ENCODE data around the gene CHGA.
A peak's percentile ranks its signal among the peaks of the same experiment; 100 is the strongest.

Gene CHGA, protein sequence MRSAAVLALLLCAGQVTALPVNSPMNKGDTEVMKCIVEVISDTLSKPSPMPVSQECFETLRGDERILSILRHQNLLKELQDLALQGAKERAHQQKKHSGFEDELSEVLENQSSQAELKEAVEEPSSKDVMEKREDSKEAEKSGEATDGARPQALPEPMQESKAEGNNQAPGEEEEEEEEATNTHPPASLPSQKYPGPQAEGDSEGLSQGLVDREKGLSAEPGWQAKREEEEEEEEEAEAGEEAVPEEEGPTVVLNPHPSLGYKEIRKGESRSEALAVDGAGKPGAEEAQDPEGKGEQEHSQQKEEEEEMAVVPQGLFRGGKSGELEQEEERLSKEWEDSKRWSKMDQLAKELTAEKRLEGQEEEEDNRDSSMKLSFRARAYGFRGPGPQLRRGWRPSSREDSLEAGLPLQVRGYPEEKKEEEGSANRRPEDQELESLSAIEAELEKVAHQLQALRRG

DNA sequence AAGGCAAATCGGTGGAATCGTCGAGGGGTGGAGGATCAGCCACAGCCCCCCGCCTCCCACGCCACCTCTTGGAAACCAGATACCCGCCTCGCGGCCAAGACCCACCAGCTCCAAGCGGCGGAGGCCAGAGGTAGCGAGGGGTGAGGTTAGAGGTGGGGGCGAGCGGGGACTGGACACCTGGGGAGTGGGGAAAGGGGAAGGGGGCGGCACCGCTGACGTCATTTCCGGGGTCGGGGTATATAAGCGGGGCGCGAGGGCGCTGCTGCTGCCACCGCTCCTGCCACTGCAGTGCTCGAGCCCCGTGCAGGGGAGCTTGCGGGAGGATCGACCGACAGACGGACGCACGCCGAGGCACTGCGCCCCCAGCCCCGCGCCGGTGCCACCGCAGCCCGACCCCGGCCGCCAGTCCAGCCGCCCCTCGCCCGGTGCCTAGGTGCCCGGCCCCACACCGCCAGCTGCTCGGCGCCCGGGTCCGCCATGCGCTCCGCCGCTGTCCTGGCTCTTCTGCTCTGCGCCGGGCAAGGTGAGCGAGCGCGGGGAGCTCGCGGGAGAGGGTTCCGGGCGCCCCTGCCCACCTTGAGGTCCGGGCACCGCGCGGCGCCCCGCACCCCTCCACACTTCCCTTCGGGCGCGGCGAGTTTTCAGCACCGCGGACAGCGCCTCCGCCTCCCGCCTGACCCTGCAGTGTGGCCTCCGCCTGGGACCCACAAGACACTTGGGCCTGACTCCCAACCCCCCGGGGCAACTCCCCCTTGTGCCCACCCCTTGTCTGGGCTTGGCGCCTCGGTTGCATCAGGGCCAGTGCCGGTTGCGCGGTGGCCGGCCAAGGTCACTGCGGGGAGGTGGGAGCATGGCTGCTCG lies at the start of gene CHGA:
TSS of gene CHGA (plus strand) at position 268 of the 861 bp plus-strand sequence. CDS start at position 478, 210 bp downstream.
- DNase-seq (ENCODE audit: low read depth): peak; percentile 33

DNA sequence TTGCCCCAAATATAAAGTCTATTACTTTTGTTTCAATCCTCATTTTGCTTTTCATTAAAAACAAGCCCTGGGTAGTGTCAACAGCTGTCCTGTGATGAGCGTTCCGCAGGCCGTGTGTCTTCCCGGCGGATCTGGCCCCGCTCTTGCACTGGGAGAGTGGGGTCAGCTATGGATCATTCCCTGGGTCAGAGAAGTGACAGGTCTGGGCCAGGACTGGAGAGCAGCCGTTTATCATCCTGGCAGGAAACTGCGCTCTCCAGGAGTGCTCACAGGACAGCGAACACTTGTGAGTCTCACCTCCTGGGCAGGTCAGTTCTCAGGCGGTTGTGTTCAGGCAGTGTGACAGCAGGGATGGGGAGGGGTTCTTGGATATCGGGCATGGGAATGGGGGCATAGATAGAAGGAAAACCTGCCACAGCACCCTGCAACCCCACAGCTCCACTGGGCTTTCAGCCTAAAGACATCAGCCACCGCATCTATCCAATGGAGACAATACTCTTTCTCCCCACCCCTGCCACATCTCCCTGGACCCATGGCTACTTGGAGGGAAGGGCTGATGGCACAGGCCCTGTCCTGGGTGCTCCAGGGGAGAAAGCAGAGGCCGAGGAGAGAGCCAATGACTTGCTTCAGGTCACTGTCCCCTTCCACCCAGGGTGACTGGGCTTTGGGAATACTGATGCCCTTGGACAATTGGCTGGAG lies 47.8 kb upstream of the CHGA start:
- no peak for DNase-seq (ENCODE audit: low read depth)

DNA sequence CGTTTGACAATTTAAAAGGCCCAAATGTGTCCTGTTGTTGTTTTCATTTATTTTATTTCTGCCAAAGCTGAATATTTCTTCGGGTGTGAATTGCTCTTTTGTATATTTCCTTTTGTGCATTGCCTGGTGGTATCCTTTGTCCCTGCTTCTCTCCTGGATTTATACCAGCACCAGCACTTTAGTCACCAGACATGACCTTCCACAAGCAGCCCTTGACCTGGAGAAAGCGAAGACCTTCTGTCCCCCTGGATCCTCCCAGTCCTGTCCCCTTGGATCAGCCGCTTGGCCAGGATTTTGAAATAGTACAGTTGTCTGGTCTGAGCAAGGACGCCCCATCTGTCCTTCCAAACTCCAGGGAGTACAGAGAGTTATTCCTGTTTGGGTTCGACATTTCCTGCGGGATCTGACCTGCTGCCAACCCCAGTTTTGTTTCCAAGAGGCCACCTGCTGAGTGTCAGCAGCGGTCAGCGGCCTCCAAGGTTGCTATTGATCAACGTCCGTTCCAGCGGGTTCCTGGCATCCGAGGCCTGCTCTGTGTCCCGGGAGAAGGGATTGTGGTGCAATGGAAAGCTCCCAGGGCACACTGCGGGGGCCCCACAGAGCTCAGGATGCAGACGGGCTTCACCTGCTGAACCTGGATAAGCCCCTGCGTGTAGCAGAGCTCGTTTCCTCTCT lies 45.1 kb upstream of the CHGA start:
- DNase-seq (ENCODE audit: low read depth): no peak

DNA sequence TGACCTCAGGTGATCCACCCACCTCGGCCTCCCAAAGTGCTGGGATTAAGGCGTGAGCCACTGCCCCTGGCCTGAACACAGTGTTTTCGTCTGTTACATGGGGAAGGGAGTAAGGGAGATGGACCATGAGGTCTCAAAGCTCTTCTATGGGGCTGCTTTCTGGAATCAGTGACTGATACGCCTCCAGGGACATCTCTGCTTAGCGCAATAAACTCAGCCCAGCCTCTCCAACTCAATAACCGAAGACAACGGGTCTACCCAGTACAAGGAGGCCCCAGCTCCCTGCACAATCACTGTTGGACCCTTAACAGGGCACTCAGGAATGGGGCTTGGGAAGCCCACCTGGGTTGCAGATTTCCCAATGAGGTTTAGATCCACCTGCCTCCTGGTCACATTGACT lies 42.6 kb upstream of the CHGA start:
- DNase-seq (ENCODE audit: low read depth): no peak

DNA sequence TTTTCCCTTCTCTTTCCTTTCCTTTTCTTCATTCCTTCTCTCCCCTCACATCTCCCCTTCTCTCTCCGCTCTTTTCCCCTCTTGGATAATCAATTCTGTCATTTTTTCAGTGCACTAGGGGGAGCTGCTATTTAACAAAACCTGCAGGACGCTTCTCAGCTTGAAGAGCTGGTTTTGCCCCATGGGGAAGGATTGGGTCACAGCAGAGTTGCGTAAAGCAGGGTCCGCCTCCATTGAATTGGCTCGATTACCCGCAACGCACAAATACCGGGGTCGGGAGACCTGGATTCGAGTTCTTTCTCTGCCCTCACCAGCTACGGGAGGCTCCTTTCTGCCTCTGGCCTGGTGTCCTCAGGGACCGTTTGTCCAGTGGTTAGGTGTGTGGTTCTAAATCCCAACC lies 42.1 kb upstream of the CHGA start:
- DNase-seq (ENCODE audit: low read depth): no peak

DNA sequence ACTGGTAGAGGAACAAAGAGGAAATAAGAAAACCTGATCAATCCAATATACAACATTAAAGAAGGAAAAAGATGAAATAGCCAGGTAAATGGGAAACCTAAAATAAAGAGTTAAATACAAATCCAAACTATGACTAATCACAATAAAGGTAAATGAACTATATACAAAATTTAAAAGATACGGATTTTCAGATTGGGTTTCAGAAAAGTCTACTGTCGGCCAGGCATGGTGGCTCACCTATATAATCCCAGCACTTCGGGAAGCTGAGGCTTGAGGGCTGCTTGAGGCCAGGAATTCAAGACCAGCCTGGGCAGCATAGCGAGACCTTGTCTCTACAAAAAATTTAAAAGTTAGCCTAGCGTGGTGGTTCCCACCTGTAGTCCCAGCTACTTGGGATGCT lies 39.9 kb upstream of the CHGA start:
- DNase-seq (ENCODE audit: low read depth): no peak

DNA sequence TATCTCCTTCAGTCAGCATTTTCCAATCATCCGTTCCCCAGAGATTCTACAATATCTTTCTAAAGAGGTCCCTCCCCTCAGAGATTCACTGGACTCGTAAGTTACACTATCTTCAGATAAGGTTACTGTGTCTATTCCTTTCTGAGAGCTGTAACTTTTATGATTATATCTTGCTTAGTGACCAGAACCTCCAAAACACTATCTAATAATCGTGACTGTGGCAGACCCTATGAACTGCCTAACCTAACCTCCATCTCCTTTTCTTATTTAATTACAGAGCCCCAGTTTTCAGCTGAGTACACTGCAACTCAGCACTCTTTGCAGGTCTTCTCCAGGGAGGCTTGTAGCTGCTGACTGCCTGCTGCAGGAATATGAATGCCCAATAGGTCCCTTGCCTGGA lies 38.5 kb upstream of the CHGA start:
- DNase-seq (ENCODE audit: low read depth): no peak

DNA sequence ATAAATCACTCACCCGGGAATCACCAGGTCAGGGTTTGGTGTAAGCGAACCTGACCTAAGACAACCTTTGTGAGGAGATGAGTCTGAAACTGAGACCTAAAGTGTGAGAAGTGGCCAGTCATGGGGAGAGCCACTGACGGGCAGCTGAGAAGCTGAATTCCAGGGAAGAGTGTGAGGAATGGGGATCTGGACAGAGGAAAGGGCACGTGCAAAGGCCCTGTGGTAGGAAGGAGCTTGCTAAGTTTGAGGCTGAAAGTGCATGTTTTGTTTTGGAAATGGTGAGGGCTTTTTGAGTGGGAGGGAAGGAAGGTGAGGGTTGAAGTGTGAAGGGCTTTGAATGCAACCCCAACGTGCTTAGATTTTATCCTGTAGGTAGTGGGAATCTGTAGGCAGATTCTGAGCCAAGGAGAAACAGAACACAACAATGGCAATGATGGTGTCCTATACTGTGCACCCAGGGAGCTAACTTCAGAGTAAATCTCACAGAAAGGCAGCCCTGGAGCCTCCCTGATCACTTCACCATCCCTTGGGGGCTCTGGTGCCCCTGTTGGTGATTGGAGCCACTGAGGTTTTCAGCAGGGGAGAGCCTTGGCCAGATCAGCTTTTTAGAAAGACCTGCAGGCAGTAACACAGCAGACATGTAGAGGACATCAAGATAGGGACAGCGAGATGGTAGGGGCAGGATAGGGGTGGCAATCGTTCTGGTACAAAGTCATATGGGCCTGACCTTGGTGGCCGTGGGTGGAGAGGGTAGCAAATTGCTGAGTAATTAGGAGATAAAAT lies 37.5 kb upstream of the CHGA start:
- DNase-seq (ENCODE audit: low read depth): no peak

DNA sequence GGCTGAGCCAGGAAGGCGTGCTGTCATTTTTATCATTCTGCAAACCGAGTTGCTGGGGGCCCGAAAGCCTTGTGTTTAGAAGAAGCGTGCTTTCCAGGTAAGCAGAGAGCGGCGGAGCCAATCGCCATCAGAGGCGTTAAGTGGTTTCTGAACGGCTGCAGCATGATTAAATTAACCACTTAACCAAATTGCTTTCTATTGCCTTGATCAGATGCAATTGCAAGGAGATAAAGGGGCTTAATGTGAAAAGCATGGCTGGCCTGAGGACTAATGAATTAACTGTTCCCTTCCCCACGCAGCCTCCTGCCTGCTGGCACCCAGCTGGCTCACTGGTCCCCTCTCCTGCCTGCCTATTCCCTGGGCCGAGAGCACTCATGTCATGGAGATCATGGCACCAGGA lies 36.6 kb upstream of the CHGA start:
- no peak for DNase-seq (ENCODE audit: low read depth)

DNA sequence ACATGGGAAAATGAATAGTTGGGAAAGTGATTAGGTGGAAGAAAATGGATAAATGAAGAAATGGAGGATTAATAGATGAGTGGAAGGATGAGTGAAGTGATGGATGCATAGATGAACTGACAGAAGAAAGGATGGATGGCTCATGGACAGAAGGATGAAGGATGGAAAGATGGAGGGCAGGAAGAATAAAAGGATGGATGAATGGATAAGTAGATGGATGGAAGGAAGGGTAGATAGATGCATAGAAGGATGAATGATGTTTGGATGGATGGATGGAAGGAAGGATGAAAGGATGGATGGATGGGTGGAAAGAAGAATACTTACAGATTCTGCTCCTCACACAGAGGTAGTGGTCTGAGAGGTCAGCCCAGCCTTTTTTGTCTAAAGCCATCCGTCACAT lies 35.8 kb upstream of the CHGA start:
- no peak for DNase-seq (ENCODE audit: low read depth)

DNA sequence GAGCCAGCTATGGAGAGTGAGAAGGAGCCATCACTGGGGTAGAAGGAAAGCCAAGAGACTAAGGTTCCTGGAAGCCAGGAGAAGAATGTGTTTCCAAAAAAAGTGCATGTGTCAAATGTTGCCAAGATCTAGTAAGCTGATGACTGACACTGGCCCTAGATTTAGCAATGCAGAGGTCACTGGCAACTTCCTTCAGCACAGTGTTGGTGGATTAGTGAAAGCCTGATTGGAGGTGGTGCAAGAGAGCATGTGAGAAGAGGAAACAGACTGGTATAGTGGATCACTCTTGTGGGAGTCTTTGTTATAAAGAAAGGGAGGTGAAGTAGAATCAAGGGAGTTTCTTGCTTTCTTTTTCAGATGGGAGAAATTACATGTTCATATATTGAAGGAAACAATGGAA lies 34.1 kb upstream of the CHGA start:
- DNase-seq (ENCODE audit: low read depth): no peak

DNA sequence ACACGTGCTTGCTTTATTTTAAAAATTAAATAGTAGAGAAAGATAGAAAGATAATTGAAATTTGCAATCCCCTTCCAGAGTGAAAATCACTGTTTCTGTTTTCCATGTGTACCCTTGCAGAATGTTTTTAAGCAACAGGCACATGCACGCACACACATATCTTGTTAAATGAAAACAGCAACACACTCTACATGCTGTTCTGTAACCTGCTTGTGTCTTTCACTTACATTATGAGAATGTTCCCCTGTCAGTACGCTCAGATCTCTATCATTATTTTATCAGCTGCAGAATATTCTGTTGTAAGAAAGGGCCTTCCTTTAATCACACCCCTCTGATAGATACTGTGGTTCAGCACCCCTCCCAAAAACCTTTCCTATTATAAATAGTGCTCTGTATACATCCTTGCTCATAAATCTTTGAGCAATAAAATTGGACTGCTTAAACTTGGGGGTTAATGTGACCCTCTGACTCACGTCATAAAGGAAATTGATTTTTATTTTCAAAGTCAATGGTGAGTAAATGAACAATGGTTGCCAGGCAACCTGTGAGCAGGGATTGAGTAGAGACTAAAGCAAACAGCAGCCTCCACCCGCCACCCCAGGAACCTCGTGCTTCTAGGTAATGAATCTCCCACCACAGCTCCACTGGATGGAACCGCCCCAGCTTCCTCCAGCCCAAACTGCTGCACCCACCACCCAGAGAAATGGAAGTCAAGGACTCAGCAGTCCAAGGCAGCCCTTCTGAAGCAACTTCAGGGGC lies 31.9 kb upstream of the CHGA start:
- DNase-seq (ENCODE audit: low read depth): no peak

DNA sequence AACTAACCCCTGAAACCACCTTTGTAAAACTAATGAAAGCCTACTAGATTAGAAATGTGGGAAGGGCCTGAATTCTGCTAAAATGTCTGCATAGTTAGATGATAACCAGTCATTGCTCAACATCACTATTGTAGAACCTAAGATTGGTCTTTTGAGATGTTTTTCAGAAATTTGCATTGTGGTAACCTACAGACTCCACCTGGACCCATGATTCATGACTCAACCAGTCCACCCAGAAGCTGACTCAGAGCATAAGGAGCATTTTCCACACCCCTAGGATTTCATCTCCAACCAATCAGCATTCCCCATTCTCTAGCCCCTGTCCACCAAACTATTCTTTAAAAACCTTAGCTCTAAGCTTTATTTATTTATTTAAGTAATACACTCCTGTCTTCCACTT lies 30.4 kb upstream of the CHGA start:
- no peak for DNase-seq (ENCODE audit: low read depth)

DNA sequence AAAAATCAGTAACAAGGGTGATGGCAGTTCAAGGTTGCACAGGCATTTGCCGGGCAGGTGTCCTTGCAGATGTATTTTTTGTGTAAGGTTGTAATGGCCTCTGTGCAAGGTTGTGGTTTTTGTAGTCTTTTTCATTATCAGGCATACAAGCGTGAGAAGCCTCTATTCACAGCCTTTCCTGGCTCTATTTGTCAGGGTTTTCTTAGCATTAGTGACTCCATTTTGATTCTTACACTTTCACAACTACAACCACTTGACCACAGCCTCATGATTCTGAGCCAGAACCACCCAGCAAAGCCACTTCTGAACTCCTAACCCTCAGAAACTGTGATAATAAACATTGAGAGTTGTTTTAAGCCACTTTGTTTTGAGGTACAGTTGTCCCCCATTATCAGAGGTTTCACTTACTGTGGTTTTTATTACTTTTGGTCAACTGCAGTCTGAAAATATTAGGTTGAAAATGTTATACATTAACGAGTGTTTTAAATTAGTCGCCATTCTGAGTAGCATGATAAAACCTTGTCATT lies 27.5 kb upstream of the CHGA start:
- no peak for DNase-seq (ENCODE audit: low read depth)

DNA sequence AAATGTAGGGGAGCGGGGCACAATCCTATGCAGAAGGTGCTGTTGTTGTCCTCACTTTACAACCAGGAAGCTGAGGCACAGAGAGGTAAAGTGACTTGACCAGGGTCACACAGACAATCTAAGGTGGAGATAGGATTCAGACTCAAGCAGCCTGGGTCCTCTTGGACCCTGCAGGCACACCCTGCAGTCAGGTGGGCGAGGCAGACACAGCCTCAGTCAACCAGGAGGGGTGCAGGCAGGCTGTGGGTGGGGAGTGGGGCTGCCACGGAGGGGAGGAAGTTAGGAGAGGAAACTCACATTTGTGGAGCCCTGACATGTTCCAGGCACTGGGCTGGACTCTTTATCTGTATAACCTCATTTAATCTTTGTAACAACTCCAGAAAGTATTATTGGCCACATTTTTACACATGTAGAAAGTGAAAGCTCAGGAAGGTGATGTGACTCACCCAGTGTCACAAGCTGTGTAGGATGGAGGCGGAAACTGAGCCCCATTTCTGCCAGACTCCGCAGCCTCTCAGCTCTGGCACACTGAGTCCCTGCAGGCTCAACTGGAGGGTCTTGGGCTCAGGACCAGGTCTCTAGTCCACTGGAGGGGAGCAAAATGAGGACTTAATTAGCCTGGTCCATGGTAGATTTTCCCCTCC lies 24.9 kb upstream of the CHGA start:
- DNase-seq (ENCODE audit: low read depth): peak; percentile 13

DNA sequence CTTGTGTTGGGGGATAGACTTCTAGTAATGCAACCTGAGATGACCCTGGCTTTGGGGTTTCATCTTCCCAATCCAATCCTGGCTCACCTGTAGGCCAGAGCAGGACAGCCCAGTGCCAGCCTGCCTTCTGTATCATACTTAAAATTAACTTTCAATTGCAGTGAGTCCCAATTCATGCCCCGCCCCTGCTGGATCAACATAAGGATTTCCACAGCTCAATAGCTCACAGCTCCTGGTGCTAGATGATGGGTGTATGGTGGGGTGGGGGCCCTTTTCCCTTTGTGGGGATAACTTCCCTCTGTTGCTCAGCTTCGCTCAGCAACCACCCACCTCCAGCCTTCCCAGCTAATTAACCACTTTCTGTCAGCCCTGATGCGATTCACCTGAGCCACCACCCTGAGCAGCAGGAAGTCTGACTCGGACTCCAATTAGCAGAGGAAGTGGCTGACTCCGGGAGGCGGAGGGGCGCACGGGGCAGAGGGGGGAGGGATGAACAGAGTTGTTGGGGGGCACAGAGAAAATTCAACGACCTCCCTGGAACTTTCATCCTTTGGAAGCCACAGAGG lies 24.3 kb upstream of the CHGA start:
- no peak for DNase-seq (ENCODE audit: low read depth)

DNA sequence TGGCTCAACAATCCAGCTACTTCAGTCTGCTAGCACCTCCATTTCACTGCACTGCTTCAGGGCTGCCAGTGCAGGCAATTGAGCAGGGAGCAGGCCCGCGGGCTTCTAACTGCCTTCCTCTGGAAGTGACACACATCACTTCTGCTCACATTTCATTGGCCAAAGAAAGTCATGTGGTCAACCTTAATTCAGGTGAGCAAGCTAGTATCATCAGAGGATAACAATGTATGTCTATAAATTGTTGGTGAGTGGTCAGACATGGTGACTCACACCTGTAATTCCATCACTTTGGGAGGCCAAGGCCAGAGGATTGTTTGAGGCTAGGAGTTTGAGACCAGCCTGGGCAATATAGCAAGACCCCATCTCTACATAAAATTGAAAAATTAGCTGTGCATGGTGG lies 22.3 kb upstream of the CHGA start:
- DNase-seq (ENCODE audit: low read depth): no peak

DNA sequence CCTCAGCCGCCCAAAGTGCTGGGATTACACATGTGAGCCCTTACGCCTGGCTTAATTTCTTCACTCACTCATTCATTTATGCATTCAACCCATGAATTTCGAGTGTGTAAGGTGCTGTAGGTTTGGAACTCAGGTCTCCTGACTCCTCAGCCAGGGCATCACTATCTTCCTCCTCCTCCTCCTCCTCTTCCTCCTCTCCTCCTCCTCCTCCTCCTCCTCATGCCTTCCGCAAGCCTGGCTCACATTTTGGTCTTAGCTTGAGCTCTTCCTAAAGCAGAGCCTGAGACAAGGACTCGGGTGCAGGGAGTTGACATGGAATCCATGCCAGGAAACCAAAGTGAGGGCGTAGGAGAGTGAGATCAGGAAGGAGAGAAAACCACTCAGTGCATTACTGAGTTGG lies 20.8 kb upstream of the CHGA start:
- DNase-seq (ENCODE audit: low read depth): no peak

DNA sequence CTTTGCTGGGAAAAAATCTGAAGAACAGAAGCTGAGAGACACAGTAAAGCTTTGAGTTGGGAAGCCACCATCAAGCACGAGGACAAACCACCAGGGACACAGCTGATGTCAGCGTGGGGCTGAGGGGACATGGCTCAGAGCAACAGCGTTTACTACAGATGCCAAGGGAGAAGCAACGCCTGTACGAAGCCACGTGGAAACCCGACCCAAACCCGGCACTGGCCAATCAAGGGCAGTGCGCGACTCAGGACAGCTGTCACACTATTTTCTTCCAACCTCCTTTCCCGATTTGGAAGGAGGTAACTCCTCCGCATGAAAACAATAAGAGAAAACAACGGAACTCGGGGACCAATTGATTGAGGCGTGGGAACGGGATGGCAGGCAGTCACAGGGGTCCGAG lies 20.2 kb upstream of the CHGA start:
- DNase-seq (ENCODE audit: low read depth): no peak
